GM19351 (cell line): ENCODE data around the gene PLD2.
A peak's percentile ranks its signal among the peaks of the same experiment; 100 is the strongest.

Source experiments
- ATAC-seq: cut with Tn5 transposase; IDR thresholded peaks from one replicate; pipeline ENCODE4 v1.9.1; 2021; ENCODE audit warnings: mild to moderate bottlenecking, moderate library complexity; ENCODE audit not compliant: unreplicated experiment

The PLD2 gene

GRCh38 chr17:4788807-4789700 is 17.9 kb upstream of the PLD2 start, which contains the start of gene GLTPD2:
Gene GLTPD2, plus strand, starts transcription at chr17:4788964. Its CDS starts 48 bp downstream, at chr17:4789012.
- ATAC-seq, result no peak

- ATAC-seq, result no peak
Measured at GRCh38 chr17:4789701-4789950, 17.3 kb upstream of the PLD2 start.

GRCh38 chr17:4789951-4790704 is 16.8 kb upstream of the PLD2 start:
- peak; percentile 83 for ATAC-seq

GRCh38 chr17:4790705-4791088 is 16.3 kb upstream of the PLD2 start:
- ATAC-seq, result no peak

GRCh38 chr17:4795168-4795567 is 11.8 kb upstream of the PLD2 start:
- no peak for ATAC-seq

GRCh38 chr17:4796552-4796920 is 10.4 kb upstream of the PLD2 start:
- no peak for ATAC-seq

GRCh38 chr17:4800462-4801196 is 6.3 kb upstream of the PLD2 start:
- no peak for ATAC-seq

GRCh38 chr17:4802228-4802627 is 4.7 kb upstream of the PLD2 start, which contains the start of gene C17orf114:
Gene C17orf114, minus strand, starts transcription at chr17:4802328.
- no peak for ATAC-seq

- no peak for ATAC-seq
Measured at GRCh38 chr17:4806456-4806776, 536 bp upstream of the PLD2 start.

GRCh38 chr17:4807605-4808377 is 839 bp downstream of the PLD2 start:
- no peak for ATAC-seq

- no peak for ATAC-seq
Measured at GRCh38 chr17:4808378-4808767, 1.4 kb downstream of the PLD2 start.

GRCh38 chr17:4810696-4811290 is 3.8 kb downstream of the PLD2 start:
- no peak for ATAC-seq

- ATAC-seq, result no peak
Measured at GRCh38 chr17:4811471-4811870, 4.5 kb downstream of the PLD2 start.

- ATAC-seq, result no peak
Measured at GRCh38 chr17:4812690-4813089, 5.7 kb downstream of the PLD2 start.

- ATAC-seq, result no peak
Measured at GRCh38 chr17:4815043-4815675, 8.2 kb downstream of the PLD2 start.

- ATAC-seq, result no peak
Measured at GRCh38 chr17:4816826-4817225, 9.9 kb downstream of the PLD2 start.

- no peak for ATAC-seq
Measured at GRCh38 chr17:4818276-4818675, 11.3 kb downstream of the PLD2 start.

GRCh38 chr17:4822835-4823234 is 15.9 kb downstream of the PLD2 start:
- no peak for ATAC-seq

GRCh38 chr17:4823373-4824089 is 16.6 kb downstream of the PLD2 start:
- no peak for ATAC-seq

- no peak for ATAC-seq
Measured at GRCh38 chr17:4827399-4827798, 20.4 kb downstream of the PLD2 start.
